H1 (cell line): ENCODE results near the gene CAPS2. TPM values are rescaled to one million over a fixed set of nuclear protein-coding genes. Genes with fewer than 3 reads are reported as not detected.

Source experiments
- ASH2L ChIP-seq: fragments of 200-600, 300-600 bp; sonication (generic); IDR thresholded peaks from one replicate; pipeline ENCODE4 v1.7.1; 2017; ENCODE audit warnings: low read length
- polyA plus RNA-seq, 7 experiments: library from polyadenylated mRNA; depleted of rRNA in 3 of 7; stranded (reverse) in 5 of 7; unstranded in 2 of 7; fragments of >200 nt in 5 of 7; fragments of 200-250 nt in 2 of 7; gene quantifications; 1 replicate in 5 of 7; 2 replicates in 1 of 7; 4 replicates in 1 of 7; pipeline versions ENCODE4 v1.2.1 to v1.2.3, GENCODE V29; 2011 to 2013; ENCODE audit warnings: missing spikeins in 2 of 7, mixed read lengths in 2 of 7
- total RNA-seq: library from RNA; stranded (reverse); fragmentation: NEBNext Ultra II Directional; extraction: Animal tissue kit (Norgen Biotek cat#: 25700); gene quantifications from 2 replicates; pipeline ENCODE4 v1.2.1, GENCODE V29; 2021
- TF ChIP-seq, protein P1 (sequence below): IDR thresholded peaks from 2 replicates; pipeline ENCODE4 v1.6.1; 2012; ENCODE audit warnings: low read length, inconsistent platforms
- TF ChIP-seq, protein P2 (sequence below), 3 experiments: IDR thresholded peaks; 1 replicate in 2 of 3; 2 replicates in 1 of 3; pipeline versions ENCODE4 v1.5.1 to v1.6.1; 2011; ENCODE audit warnings: low read length in 3 of 3, mild to moderate bottlenecking in 3 of 3, inconsistent platforms in 2 of 3, low read depth in 1 of 3, moderate library complexity in 1 of 3; ENCODE audit not compliant: insufficient read depth in 1 of 3; ENCODE audit errors: control extremely low read depth in 1 of 3

Gene CAPS2
- total and polyA plus RNA-seq, 2 of the 8 experiments (the other 6 are each of a cell fraction or from before 2014, with no cell fraction given): 2.3 to 3.8 TPM

DNA sequence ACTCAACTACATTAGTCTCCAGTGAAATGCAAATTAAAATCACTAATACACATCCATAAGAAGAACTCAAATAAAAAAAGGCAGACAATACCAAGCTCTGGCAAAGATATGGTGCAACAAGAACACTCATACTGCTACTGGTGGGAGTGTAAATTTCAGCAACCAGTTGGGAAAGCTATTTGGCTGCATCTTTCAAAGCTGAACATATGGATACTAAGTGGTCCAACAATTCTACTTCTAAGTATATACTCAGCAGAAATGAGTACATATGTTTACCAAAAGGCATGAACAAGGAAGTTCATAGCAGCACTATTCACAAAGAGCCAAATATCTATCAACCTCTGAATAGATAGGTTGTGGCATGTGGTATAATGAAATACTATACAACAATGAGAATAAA is 27.3 kb downstream of the CAPS2 start (continued):
- TF ChIP-seq, protein P1, sequence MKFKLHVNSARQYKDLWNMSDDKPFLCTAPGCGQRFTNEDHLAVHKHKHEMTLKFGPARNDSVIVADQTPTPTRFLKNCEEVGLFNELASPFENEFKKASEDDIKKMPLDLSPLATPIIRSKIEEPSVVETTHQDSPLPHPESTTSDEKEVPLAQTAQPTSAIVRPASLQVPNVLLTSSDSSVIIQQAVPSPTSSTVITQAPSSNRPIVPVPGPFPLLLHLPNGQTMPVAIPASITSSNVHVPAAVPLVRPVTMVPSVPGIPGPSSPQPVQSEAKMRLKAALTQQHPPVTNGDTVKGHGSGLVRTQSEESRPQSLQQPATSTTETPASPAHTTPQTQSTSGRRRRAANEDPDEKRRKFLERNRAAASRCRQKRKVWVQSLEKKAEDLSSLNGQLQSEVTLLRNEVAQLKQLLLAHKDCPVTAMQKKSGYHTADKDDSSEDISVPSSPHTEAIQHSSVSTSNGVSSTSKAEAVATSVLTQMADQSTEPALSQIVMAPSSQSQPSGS: no peak
- TF ChIP-seq ASH2L: no peak
- TF ChIP-seq, protein P2, sequence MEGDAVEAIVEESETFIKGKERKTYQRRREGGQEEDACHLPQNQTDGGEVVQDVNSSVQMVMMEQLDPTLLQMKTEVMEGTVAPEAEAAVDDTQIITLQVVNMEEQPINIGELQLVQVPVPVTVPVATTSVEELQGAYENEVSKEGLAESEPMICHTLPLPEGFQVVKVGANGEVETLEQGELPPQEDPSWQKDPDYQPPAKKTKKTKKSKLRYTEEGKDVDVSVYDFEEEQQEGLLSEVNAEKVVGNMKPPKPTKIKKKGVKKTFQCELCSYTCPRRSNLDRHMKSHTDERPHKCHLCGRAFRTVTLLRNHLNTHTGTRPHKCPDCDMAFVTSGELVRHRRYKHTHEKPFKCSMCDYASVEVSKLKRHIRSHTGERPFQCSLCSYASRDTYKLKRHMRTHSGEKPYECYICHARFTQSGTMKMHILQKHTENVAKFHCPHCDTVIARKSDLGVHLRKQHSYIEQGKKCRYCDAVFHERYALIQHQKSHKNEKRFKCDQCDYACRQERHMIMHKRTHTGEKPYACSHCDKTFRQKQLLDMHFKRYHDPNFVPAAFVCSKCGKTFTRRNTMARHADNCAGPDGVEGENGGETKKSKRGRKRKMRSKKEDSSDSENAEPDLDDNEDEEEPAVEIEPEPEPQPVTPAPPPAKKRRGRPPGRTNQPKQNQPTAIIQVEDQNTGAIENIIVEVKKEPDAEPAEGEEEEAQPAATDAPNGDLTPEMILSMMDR (IDR thresholded peaks at IDR 0.05; ENCODE audit: control extremely low read depth in 1 of 3, insufficient read depth in 1 of 3, low read depth in 1 of 3, low read length in 3 of 3): no peak
